Stomach smooth muscle (tissue), 2 donors: ENCODE measurements around the gene PRKG1.
"Not testable (repeated sequence)": the region's sequence is repeated elsewhere in the genome, so short reads cannot be mapped to it uniquely, and the experiment has no call there.

Experiments
- H3K27ac ChIP-seq: one replicate; pipeline ENCODE4 v1.7.0; 2013; ENCODE audit warnings: mild to moderate bottlenecking, low read length, inconsistent platforms
- H3K27me3 ChIP-seq, 2 donors: one replicate each; pipeline ENCODE4 v1.7.0; 2013; ENCODE audit warnings: low read length in 2 of 2; ENCODE audit not compliant: insufficient read depth in 2 of 2, control insufficient read depth in 1 of 2
- H3K36me3 ChIP-seq, 2 donors: one replicate each; pipeline ENCODE4 v1.7.0; 2013; ENCODE audit warnings: low read length in 2 of 2; ENCODE audit not compliant: control insufficient read depth in 2 of 2, insufficient read depth in 2 of 2
- H3K4me1 ChIP-seq: one replicate; pipeline ENCODE4 v1.7.0; 2013; ENCODE audit warnings: low read length; ENCODE audit not compliant: control insufficient read depth, insufficient read depth
- H3K4me3 ChIP-seq, 2 donors: one replicate each; pipeline ENCODE4 v1.7.0; 2013; ENCODE audit warnings: low read length in 2 of 2
- H3K9ac ChIP-seq, 2 donors: one replicate each; pipeline ENCODE4 v1.7.0; 2013; ENCODE audit warnings: low read length in 2 of 2, mild to moderate bottlenecking in 1 of 2
- H3K9me3 ChIP-seq, 2 donors: one replicate each; pipeline ENCODE4 v1.7.0; 2013; ENCODE audit warnings: low read length in 2 of 2; ENCODE audit not compliant: control insufficient read depth in 2 of 2
- donor health status: healthy.
- donor health status: Pancreatic carcinoma.

The PRKG1 gene

DNA sequence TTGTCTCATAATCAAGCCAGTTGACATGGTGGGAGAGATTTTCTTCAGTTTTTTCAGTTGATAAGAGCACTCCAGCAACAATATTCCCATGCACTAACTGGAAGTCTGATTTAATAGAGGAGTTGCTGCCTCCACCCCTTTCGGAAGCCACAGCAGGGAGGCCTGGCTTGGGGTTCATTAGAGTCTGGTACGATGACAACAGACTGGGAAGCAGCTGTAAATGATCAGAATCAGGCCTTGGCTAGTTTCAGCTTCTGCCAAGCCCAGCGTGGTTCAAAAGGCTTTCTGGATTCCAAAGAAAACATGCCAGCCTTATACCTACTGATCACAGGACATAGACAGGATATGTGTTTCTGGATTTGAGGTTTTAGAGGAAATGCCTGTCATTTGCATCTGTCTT lies 351.1 kb downstream of the PRKG1 start:
- no peaks in the 10 kb centered on the region for H3K27me3 ChIP-seq
- H3K27ac ChIP-seq: no peak overlapping the region
- no peak overlapping the region for H3K4me3 ChIP-seq
- H3K4me1 ChIP-seq: peaks cover 8% of the 10 kb centered on the region
- H3K9me3 ChIP-seq: no peaks in the 10 kb centered on the region
- no peak overlapping the region for H3K9ac ChIP-seq
- H3K36me3 ChIP-seq: no peaks in the 10 kb centered on the region

DNA sequence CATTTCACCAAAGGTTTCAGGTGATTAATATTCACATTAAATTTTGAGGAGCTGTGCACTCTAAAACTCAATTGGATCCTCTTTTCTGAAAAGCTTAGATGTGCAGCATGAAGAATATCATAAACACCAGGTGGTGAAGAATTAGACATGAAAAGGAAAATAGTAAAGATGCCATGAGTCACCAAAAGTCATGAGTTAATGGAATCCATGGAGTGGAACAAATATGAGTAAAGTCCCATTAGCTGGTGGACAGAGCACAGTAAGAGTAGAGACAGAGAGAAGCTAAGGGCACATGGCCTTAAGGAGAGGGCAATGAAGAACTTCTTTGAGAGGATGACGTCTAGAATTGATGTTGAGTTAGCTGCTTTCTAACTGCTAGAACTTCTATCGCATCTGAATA lies 353.5 kb downstream of the PRKG1 start:
- Histone ChIP-seq H3K27me3 (no peaks in the 10 kb centered on the region), H3K36me3 (no peaks in the 10 kb centered on the region), H3K4me3 (no peak overlapping the region), H3K27ac (no peak overlapping the region), H3K9me3 (no peaks in the 10 kb centered on the region), H3K9ac (no peak overlapping the region), H3K4me1 (no peaks in the 10 kb centered on the region)

DNA sequence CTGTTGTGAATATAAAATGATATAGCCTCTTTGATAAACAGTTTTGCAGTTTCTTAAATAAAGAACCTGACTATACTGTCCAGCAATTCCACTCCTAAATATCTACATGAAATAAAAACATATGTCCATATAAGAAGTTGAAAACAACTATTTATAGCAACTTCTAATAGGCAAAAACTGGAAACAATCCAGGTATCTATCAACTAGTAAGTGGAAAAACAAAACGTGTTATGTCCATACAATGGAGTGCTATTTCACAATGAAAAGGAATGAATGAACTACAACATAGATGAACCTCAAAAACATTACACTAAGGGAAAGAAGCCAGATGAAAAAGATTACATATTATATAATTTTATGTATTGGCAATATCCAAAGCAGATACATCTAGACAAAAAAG lies 356.2 kb downstream of the PRKG1 start:
- Histone ChIP-seq H3K4me1 (no peaks in the 10 kb centered on the region), H3K9ac (no peak overlapping the region), H3K27ac (no peak overlapping the region), H3K36me3 (no peaks in the 10 kb centered on the region), H3K27me3 (no peaks in the 10 kb centered on the region), H3K9me3 (no peaks in the 10 kb centered on the region), H3K4me3 (no peak overlapping the region)

GRCh38 chr10:51433949-51434475 lies 359.7 kb downstream of the PRKG1 start:
- H3K4me3 ChIP-seq: no peak overlapping the region
- no peaks in the 10 kb centered on the region for H3K36me3 ChIP-seq
- no peak overlapping the region for H3K27ac ChIP-seq
- no peaks in the 10 kb centered on the region for H3K4me1 ChIP-seq
- no peaks in the 10 kb centered on the region for H3K9me3 ChIP-seq
- no peaks in the 10 kb centered on the region for H3K27me3 ChIP-seq
- no peak overlapping the region for H3K9ac ChIP-seq

- H3K27me3 ChIP-seq: no peaks in the 10 kb centered on the region
- no peaks in the 10 kb centered on the region for H3K36me3 ChIP-seq
- no peaks in the 10 kb centered on the region for H3K4me1 ChIP-seq
- H3K9ac ChIP-seq: no peak overlapping the region
- H3K27ac ChIP-seq: no peak overlapping the region
- no peak overlapping the region for H3K4me3 ChIP-seq
- H3K9me3 ChIP-seq: no peaks in the 10 kb centered on the region
Measured at GRCh38 chr10:51436805-51437204, 362.5 kb downstream of the PRKG1 start.

DNA sequence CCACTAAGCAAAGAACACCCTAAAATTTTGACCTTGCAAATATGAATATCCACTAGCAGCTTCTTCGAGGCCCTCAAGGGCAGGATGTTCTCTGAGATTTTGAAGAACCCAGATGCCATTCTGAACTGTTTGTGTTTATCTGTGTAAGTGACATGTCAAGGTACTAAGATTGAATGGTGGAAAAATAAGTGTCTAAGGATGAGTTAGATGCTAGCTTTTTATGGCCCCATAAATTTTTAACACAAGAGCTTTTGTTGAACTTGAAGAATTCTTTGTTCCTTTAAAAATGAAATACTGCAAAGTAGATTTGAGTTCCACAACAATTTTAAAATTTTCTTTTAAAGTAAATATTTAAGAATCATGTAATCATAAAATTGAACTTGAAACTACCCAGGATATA lies 365.4 kb downstream of the PRKG1 start:
- no peak overlapping the region for H3K27ac ChIP-seq
- no peaks in the 10 kb centered on the region for H3K27me3 ChIP-seq
- H3K9ac ChIP-seq: no peak overlapping the region
- H3K4me1 ChIP-seq: no peaks in the 10 kb centered on the region
- no peaks in the 10 kb centered on the region for H3K36me3 ChIP-seq
- H3K9me3 ChIP-seq: no peaks in the 10 kb centered on the region
- no peak overlapping the region for H3K4me3 ChIP-seq

DNA sequence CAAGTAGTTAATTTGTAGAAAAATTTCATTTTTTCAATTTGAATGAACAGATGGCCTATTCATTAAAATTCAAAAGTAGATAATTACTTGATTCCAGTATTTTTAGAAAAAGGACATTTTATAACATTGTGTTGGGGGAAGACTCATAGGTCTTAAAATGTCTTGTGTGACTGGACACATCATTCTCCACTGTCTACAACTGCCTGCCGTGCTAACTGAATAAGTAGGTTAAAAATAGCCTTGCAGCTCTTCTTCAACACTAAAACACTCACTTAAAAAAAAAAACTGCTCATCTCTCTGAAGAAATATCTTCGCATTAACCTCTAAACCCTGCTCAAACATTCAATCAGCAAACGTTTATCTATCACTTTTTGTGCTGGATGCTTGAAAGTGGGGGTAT lies 371.3 kb downstream of the PRKG1 start:
- H3K36me3 ChIP-seq: no peaks in the 10 kb centered on the region
- no peak overlapping the region for H3K4me3 ChIP-seq
- no peaks in the 10 kb centered on the region for H3K4me1 ChIP-seq
- no peaks in the 10 kb centered on the region for H3K27me3 ChIP-seq
- H3K9me3 ChIP-seq: no peaks in the 10 kb centered on the region
- H3K9ac ChIP-seq: no peak overlapping the region
- no peak overlapping the region for H3K27ac ChIP-seq

- H3K27me3 ChIP-seq: no peaks in the 10 kb centered on the region
- H3K9ac ChIP-seq: no peak overlapping the region
- H3K4me3 ChIP-seq: no peak overlapping the region
- no peaks in the 10 kb centered on the region for H3K4me1 ChIP-seq
- no peaks in the 10 kb centered on the region for H3K36me3 ChIP-seq
- no peak overlapping the region for H3K27ac ChIP-seq
- no peaks in the 10 kb centered on the region for H3K9me3 ChIP-seq
Measured at GRCh38 chr10:51447119-51447518, 372.8 kb downstream of the PRKG1 start.

DNA sequence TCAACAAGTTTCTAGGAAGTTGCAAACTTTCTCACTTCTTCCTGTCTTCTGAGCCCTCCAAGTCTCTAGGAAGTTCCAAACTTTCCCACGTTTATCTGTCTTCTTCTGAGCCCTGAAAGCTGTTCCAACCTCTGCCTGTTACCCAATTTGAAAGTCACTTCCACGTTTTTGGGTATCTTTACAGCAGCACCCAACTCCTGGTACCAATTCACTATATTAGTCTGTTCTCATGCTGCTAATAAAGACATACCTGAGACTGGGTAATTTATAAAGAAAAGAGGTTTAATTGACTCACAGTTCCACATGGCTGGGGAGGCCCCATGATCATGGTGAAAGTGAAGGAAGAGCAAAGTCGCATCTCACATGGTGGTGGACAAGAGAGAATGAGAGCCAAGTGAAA lies 381.5 kb downstream of the PRKG1 start:
- not testable (repeated sequence) for H3K4me1 ChIP-seq, H3K9ac ChIP-seq, H3K9me3 ChIP-seq, H3K4me3 ChIP-seq, H3K36me3 ChIP-seq, H3K27ac ChIP-seq, H3K27me3 ChIP-seq

DNA sequence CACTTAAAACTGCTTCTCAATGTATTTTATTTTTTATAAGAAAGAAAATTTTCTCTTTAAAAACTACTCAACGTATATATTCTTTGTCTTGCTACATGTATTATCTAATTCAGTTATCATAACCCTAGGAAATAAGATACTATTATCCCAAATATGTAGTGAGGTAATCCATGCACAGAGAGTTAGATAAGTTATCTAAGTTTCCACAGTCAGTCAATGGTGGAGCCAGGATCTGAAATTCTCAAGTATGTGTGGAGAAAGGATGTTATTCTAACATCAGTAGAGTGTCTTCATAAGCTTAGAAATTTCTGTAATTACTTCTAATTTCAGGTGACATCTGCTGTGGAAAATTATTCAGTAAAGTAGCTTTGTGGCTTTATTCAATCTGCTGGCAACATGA lies 385.2 kb downstream of the PRKG1 start:
- no peak overlapping the region for H3K27ac ChIP-seq
- H3K36me3 ChIP-seq: no peaks in the 10 kb centered on the region
- H3K9me3 ChIP-seq: no peaks in the 10 kb centered on the region
- H3K4me3 ChIP-seq: no peak overlapping the region
- no peaks in the 10 kb centered on the region for H3K4me1 ChIP-seq
- no peaks in the 10 kb centered on the region for H3K27me3 ChIP-seq
- H3K9ac ChIP-seq: no peak overlapping the region

- H3K27me3 ChIP-seq: no peaks in the 10 kb centered on the region
- no peaks in the 10 kb centered on the region for H3K9me3 ChIP-seq
- no peak overlapping the region for H3K4me3 ChIP-seq
- H3K36me3 ChIP-seq: no peaks in the 10 kb centered on the region
- no peak overlapping the region for H3K9ac ChIP-seq
- H3K4me1 ChIP-seq: no peaks in the 10 kb centered on the region
- no peak overlapping the region for H3K27ac ChIP-seq
Measured at GRCh38 chr10:51462076-51462779, 387.9 kb downstream of the PRKG1 start.
